K562 (cell line): ENCODE data around the gene AIG1. TPM values are rescaled to one million over a fixed set of nuclear protein-coding genes. Genes with fewer than 3 reads are reported as not detected.

Experiments used
- ATAC-seq: fragments of 200-7000 bp; cut with Tn5 transposase; 3 replicates; pipeline ENCODE4 v1.9.1; 2020; ENCODE audit warnings: moderate library complexity
- BruUV-seq: library from RNA; stranded (reverse); fragments of 400-500 nt; replicated peaks from 2 replicates; lab custom pipeline; 2021; lab: Mats Ljungman, UMichigan
- CTCF ChIA-PET: fragments of 300-600 bp; formaldehyde crosslinking; extraction: SDS; loops from one replicate; lab custom pipeline; 2021; ENCODE audit warnings: low intra/inter-chr PET ratio; lab: Yijun Ruan, JAX
- POLR2A ChIA-PET: fragments of 300-600, 350-650 bp; sonication (Branson Sonifier 250); formaldehyde crosslinking; extraction: SDS; loops from one replicate; lab custom pipeline; 2021; ENCODE audit warnings: antibody characterized with exemption, inconsistent platforms; lab: Yijun Ruan, JAX
- DNase-seq, 4 experiments: peaks; one replicate each; pipeline versions ENCODE4 v3.0.0 to v3.0.0-alpha.2; 2011 to 2018; ENCODE audit warnings: low spot score in 3 of 4, mixed read lengths in 3 of 4; ENCODE audit errors: extremely low read depth in 1 of 4
- FAIRE-seq: peaks from 2 replicates; lab custom pipeline; 2011; peaks lifted over from hg19 to GRCh38; lab: Jason Lieb, UNC
- H2AFZ ChIP-seq: 2 replicates; pipeline ENCODE4 v1.6.0; 2011; ENCODE audit warnings: low read depth, low read length, control low read depth, inconsistent platforms
- H3K27ac ChIP-seq: fragments of 200-600 bp; 3 replicates; pipeline ENCODE4 v1.8.0; 2011; ENCODE audit warnings: low read depth, mild to moderate bottlenecking, control low read depth, inconsistent platforms, low read length, moderate library complexity, mixed read lengths; ENCODE audit errors: extremely low read depth
- H3K27me3 ChIP-seq, 2 experiments: fragments of 300-600 bp in 1 of 2; 2 replicates in 1 of 2; 3 replicates in 1 of 2; pipeline versions ENCODE4 v1.6.0 to v1.8.0; 2011; ENCODE audit warnings: inconsistent platforms in 2 of 2, low read length in 2 of 2, mild to moderate bottlenecking in 1 of 2, mixed read lengths in 1 of 2, moderate library complexity in 1 of 2; ENCODE audit not compliant: control insufficient read depth in 2 of 2, insufficient read depth in 2 of 2
- H3K36me3 ChIP-seq: fragments of 300-600 bp; 3 replicates; pipeline ENCODE4 v1.8.0; 2011; ENCODE audit warnings: mild to moderate bottlenecking, low read length, inconsistent platforms; ENCODE audit not compliant: control insufficient read depth, insufficient read depth
- H3K4me1 ChIP-seq, 2 experiments: fragments of 200-600 bp in 1 of 2; replicated peaks in 1 of 2; 2 replicates in 1 of 2; 3 replicates in 1 of 2; pipeline versions ENCODE4 v1.5.1 to v1.8.0; 2011; ENCODE audit warnings: inconsistent platforms in 2 of 2, low read length in 2 of 2, mild to moderate bottlenecking in 1 of 2, mixed read lengths in 1 of 2, moderate library complexity in 1 of 2; ENCODE audit not compliant: control insufficient read depth in 2 of 2, insufficient read depth in 2 of 2
- H3K4me2 ChIP-seq: 2 replicates; pipeline ENCODE4 v1.6.1; 2011; ENCODE audit warnings: low read length, control low read depth, inconsistent platforms, mixed read lengths; ENCODE audit not compliant: insufficient read depth
- H3K4me3 ChIP-seq: fragments of 200-600 bp; sonication (generic), shearing (Covaris generic); 2 replicates; pipeline ENCODE4 v1.5.1; 2016; ENCODE audit warnings: control low read depth, inconsistent platforms
- H3K79me2 ChIP-seq: fragments of 200-600 bp; 3 replicates; pipeline ENCODE4 v1.8.0; 2011; ENCODE audit warnings: low read length, inconsistent platforms; ENCODE audit not compliant: control insufficient read depth, insufficient read depth
- H3K9ac ChIP-seq, 2 experiments: 2 replicates each; pipeline versions ENCODE4 v1.6.0 to v1.6.1; 2011; ENCODE audit warnings: low read depth in 2 of 2, low read length in 2 of 2, control low read depth in 1 of 2, inconsistent platforms in 1 of 2, mild to moderate bottlenecking in 1 of 2, mixed read lengths in 1 of 2; ENCODE audit not compliant: insufficient read depth in 1 of 2
- H3K9me1 ChIP-seq: one replicate; pipeline ENCODE4 v1.6.0; 2011; ENCODE audit warnings: inconsistent platforms, mild to moderate bottlenecking, low read length, moderate library complexity; ENCODE audit not compliant: control insufficient read depth, insufficient read depth
- H3K9me3 ChIP-seq: replicated peaks from 2 replicates; pipeline ENCODE4 v1.5.1; 2011; ENCODE audit warnings: low read depth, low read length, inconsistent platforms; ENCODE audit not compliant: control insufficient read depth, insufficient read depth
- H4K20me1 ChIP-seq: replicated peaks from 2 replicates; pipeline ENCODE4 v1.6.1; 2011; ENCODE audit warnings: low read length, inconsistent platforms, mixed read lengths; ENCODE audit not compliant: control insufficient read depth, insufficient read depth
- ADNP ChIP-seq: fragments of 200-800 bp; sonication (Bioruptor generic); IDR thresholded peaks from 2 replicates; pipeline ENCODE4 v1.6.1; 2016; ENCODE audit warnings: missing genetic modification characterization, missing compliant biosample characterization
- CEBPG ChIP-seq, 3 experiments: fragments of 200-800 bp in 1 of 3; sonication (Bioruptor generic) in 1 of 3; sonication (generic) in 1 of 3; formaldehyde crosslinking in 1 of 3; IDR thresholded peaks in 2 of 3; conservative IDR thresholded peaks in 1 of 3; 2 replicates each; pipeline versions ENCODE4 v1.6.1 to v1.8.0; 2016 to 2022; ENCODE audit warnings: missing compliant biosample characterization in 2 of 3, missing genetic modification characterization in 2 of 3, mild to moderate bottlenecking in 1 of 3, missing genetic modification reagents in 1 of 3
- HMG20B ChIP-seq: fragments of 250-450 bp; sonication (Bioruptor Pico); IDR thresholded peaks from 2 replicates; pipeline ENCODE4 v1.5.0; 2021; ENCODE audit warnings: mild to moderate bottlenecking
- SUPT5H ChIP-seq: fragments of 450-650 bp; IDR thresholded peaks from 2 replicates; pipeline ENCODE4 v1.6.1; 2016
- WGBS: fragments of 100-300 bp; shearing (Covaris generic); methylation state at CpG from one replicate; pipeline ENCODE4 v1.1.6; 2016; ENCODE audit warnings: low coverage, mixed read lengths; ENCODE audit not compliant: insufficient coverage; ENCODE audit errors: missing lambda C conversion rate; 5-methylcytosine and 5-hydroxymethylcytosine counted together
- in situ Hi-C: fragments of 300-500 bp; cut with MboI; formaldehyde crosslinking; loops from 4 replicates; pipeline ENCODE4 v1.15.0; 2018; ENCODE audit warnings: inconsistent platforms, mixed read lengths
- intact Hi-C: fragments of 100-400 bp; cut with micrococcal nuclease; formaldehyde crosslinking; loops from 2 replicates; pipeline ENCODE4 v1.14.2; 2022
- polyA plus RNA-seq, 8 experiments: library from polyadenylated mRNA; depleted of rRNA in 4 of 8; stranded (reverse) in 5 of 8; unstranded in 3 of 8; fragments of >200 nt; fragmentation: Nextera tagmentation in 2 of 8; fragmentation: Illumina TruSeq in 1 of 8; extraction: Ambion mirVana in 2 of 8; extraction: Trizol in 1 of 8; gene quantifications; 2 replicates each; pipeline versions ENCODE4 v1.2.1 to v1.2.3, GENCODE V29; 2011 to 2014; ENCODE audit warnings: inconsistent platforms in 1 of 8, missing spikeins in 1 of 8
- total RNA-seq, 7 experiments: library from RNA; depleted of rRNA in 6 of 7; stranded (reverse); fragments of >200 nt in 6 of 7; fragmentation: Illumina TruSeq in 2 of 7; extraction: Trizol in 2 of 7; gene quantifications; 2 replicates each; pipeline versions ENCODE4 v1.2.1 to v1.2.3, GENCODE V29; 2011 to 2021; ENCODE audit warnings: low replicate concordance in 1 of 7
- TF ChIP-seq, protein P1 (sequence below), 3 experiments: IDR thresholded peaks in 2 of 3; conservative IDR thresholded peaks in 1 of 3; 2 replicates each; pipeline ENCODE4 v1.5.1; 2011 to 2012; ENCODE audit warnings: low read length in 3 of 3, mild to moderate bottlenecking in 3 of 3, control low read depth in 2 of 3, improper control_type of control experiment in 1 of 3, inconsistent platforms in 1 of 3, low read depth in 1 of 3, mixed read lengths in 1 of 3, moderate library complexity in 1 of 3; ENCODE audit not compliant: insufficient read depth in 2 of 3

The AIG1 gene
- total and polyA plus RNA-seq, 9 of the 15 experiments (the other 6 are each of a cell fraction or from before 2014, with no cell fraction given): 74.8 to 333 (median 127) TPM

DNA sequence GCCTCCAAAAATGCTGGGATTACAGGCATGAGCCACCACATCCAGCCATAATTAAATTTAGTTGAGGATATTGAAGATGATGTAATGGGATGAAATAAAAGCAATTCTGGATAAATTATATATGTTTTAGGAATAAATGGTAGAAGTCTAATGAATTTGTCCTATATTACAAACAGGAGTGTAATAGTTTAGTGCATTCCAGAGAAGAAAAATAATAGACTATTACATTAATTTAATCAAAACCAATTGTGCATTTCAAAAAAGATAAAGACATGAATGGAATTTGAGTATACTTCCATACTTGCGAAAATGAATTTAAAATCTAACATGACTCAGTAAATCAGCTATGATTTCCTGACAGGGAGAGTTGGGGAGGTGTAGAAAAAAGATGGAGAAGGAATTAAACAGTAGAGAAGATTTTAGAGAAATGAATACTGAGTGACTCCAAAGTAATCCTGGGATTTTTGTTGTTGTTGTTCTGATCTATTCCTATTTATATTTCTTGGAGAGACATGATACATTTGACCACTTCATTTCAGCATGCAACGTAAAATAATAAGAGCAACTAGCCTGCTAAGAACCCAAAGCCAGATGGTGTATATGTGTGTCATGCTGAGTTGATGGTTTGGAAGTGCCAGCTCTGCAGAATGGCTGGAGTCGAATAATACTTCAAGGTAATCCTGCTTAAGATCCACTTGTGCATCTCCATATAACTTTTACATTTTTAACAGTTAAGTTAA is 67.4 kb downstream of the AIG1 start:
- FAIRE-seq (no peak), DNase-seq (no peak), ATAC-seq (no peak)
- intact Hi-C loops: no loop called here
- H3K79me2 ChIP-seq: no peaks in the 10 kb centered on the region
- no peak overlapping the region for H3K9ac ChIP-seq
- no peak overlapping the region for H3K27ac ChIP-seq
- peaks cover 0 to 3% of the 10 kb centered on the region in 2 experiments; a peak in 1 of 5 replicates for H3K4me1 ChIP-seq
- CTCF ChIA-PET: no interaction called here
- no peaks in the 10 kb centered on the region for H4K20me1 ChIP-seq
- BruUV-seq: no TSS peak
- no peak for TF ChIP-seq CEBPG (CRISPR knock-in tag; IDR thresholded peaks at IDR 0.05)
- TF ChIP-seq CEBPG (tag; conservative IDR thresholded peaks at IDR 0.05 in 1 of 2, IDR thresholded peaks at IDR 0.05 in 1 of 2): peak; percentile 7 to 33; a peak in 1 of 4 replicates
- TF ChIP-seq ADNP: no peak
- H3K4me3 ChIP-seq: no peak overlapping the region
- H3K9me3 ChIP-seq: peaks cover 5% of the 10 kb centered on the region; the same call in 1 of the 2 replicates
- in situ Hi-C loops: no loop called here
- no peaks in the 10 kb centered on the region for H3K9me1 ChIP-seq
- 65% methylated on average over 3 of the region's 3 CpGs for WGBS
- H3K4me2 ChIP-seq: no peak overlapping the region
- H2AFZ ChIP-seq: no peak overlapping the region
- peaks cover 4% of the 10 kb centered on the region; the same call in 2 of the 3 replicates for H3K36me3 ChIP-seq
- no peaks in the 10 kb centered on the region for H3K27me3 ChIP-seq
- POLR2A ChIA-PET: no interaction called here

DNA sequence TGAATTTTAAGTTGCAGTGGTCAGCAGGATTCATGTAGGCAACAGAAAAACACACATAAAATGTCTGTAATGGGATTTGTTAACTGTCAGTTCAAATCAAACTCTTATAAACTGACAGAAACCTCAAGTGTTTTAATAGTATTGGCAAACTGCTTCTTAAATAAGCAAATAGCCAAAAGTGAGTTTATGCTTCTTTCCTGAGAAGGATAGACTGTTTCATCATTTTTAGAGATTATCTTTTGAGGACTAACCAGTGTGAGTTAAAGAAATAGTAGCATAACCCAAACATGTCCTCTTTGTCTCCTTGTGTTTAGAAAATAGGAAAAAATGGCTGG is 68.0 kb downstream of the AIG1 start:
- ChIA-PET POLR2A (no interaction called here), CTCF (no interaction called here)
- no TSS peak for BruUV-seq
- Histone ChIP-seq H3K36me3 (peaks cover 4% of the 10 kb centered on the region; the same call in 2 of the 3 replicates), H3K4me2 (no peak overlapping the region), H3K4me1 (peaks cover 0 to 3% of the 10 kb centered on the region in 2 experiments; a peak in 1 of 5 replicates), H3K9me3 (peaks cover 5% of the 10 kb centered on the region; the same call in 1 of the 2 replicates), H2AFZ (no peak overlapping the region), H3K9ac (no peak overlapping the region), H3K79me2 (no peaks in the 10 kb centered on the region), H4K20me1 (no peaks in the 10 kb centered on the region), H3K27ac (no peak overlapping the region), H3K9me1 (no peaks in the 10 kb centered on the region), H3K4me3 (no peak overlapping the region), H3K27me3 (no peaks in the 10 kb centered on the region)
- DNase-seq (no peak), FAIRE-seq (no peak), ATAC-seq (no peak)
- no peak for TF ChIP-seq HMG20B (CRISPR knock-in tag)
- TF ChIP-seq, protein P1, sequence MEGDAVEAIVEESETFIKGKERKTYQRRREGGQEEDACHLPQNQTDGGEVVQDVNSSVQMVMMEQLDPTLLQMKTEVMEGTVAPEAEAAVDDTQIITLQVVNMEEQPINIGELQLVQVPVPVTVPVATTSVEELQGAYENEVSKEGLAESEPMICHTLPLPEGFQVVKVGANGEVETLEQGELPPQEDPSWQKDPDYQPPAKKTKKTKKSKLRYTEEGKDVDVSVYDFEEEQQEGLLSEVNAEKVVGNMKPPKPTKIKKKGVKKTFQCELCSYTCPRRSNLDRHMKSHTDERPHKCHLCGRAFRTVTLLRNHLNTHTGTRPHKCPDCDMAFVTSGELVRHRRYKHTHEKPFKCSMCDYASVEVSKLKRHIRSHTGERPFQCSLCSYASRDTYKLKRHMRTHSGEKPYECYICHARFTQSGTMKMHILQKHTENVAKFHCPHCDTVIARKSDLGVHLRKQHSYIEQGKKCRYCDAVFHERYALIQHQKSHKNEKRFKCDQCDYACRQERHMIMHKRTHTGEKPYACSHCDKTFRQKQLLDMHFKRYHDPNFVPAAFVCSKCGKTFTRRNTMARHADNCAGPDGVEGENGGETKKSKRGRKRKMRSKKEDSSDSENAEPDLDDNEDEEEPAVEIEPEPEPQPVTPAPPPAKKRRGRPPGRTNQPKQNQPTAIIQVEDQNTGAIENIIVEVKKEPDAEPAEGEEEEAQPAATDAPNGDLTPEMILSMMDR (IDR thresholded peaks at IDR 0.05 in 2 of 3, conservative IDR thresholded peaks at IDR 0.05 in 1 of 3; ENCODE audit: insufficient read depth in 2 of 3, low read depth in 1 of 3, low read length in 3 of 3): no peak
- no peak for TF ChIP-seq SUPT5H
- in situ Hi-C loops (no loop called here), intact Hi-C loops (no loop called here)
